Sciatic nerve (tissue), 2 donors: ENCODE results near the gene MZT2B. TPM values are rescaled to one million over a fixed set of nuclear protein-coding genes. Genes with fewer than 3 reads are reported as not detected.
"Not testable (repeated sequence)": the region's sequence is repeated elsewhere in the genome, so short reads cannot be mapped to it uniquely, and the experiment has no call there.

Experiments used
- ATAC-seq: fragments of 200-7000 bp; cut with Tn5 transposase; one replicate; pipeline ENCODE4 v1.9.1; 2020; ENCODE audit warnings: mild to moderate bottlenecking, moderate library complexity
- DNase-seq: peaks from one replicate; pipeline ENCODE4 v3.0.0-alpha.2; 2020; ENCODE audit warnings: low spot score
- intact Hi-C: fragments of 100-400 bp; cut with DNase I; formaldehyde crosslinking; loops from one replicate; pipeline ENCODE4 v1.14.2; 2022
- total RNA-seq: library from RNA; stranded (reverse); fragmentation: NEBNext Ultra II Directional; extraction: Animal tissue kit (Norgen Biotek cat#: 25700); gene quantifications from one replicate; pipeline ENCODE4 v1.2.1, GENCODE V29; 2021
- donor health status: DM: no; HTN: no; CAD: no.
- donor health status: DM: no; HTN: no; CAD: no.

The MZT2B gene
- total RNA-seq, 1 donor from 2014 or later: 168 TPM

- intact Hi-C loops, ATAC-seq, DNase-seq: not testable (repeated sequence)
Measured at GRCh38 chr2:130191319-130191718, 9.3 kb downstream of the MZT2B start.

GRCh38 chr2:130192451-130192850 is 10.4 kb downstream of the MZT2B start:
- intact Hi-C loops, DNase-seq, ATAC-seq: not testable (repeated sequence)

- ATAC-seq, DNase-seq, intact Hi-C loops: not testable (repeated sequence)
Measured at GRCh38 chr2:130193824-130194223, 11.8 kb downstream of the MZT2B start.

GRCh38 chr2:130195089-130195635 is 13.1 kb downstream of the MZT2B start:
- intact Hi-C loops, ATAC-seq, DNase-seq: not testable (repeated sequence)

GRCh38 chr2:130196052-130196451 is 14.0 kb downstream of the MZT2B start:
- intact Hi-C loops, DNase-seq, ATAC-seq: not testable (repeated sequence)

- no peak for DNase-seq
- intact Hi-C loops: no loop called here
- no peak for ATAC-seq
Measured at GRCh38 chr2:130198343-130198742, 16.3 kb downstream of the MZT2B start, which contains the start of gene TUBA3E. TSS of gene TUBA3E (minus strand) at chr2:130198439. CDS start at chr2:130198360, 79 bp downstream.

- intact Hi-C loops, DNase-seq, ATAC-seq: not testable (repeated sequence)
Measured at GRCh38 chr2:130202518-130202917, 20.5 kb downstream of the MZT2B start.

- DNase-seq, ATAC-seq, intact Hi-C loops: not testable (repeated sequence)
Measured at GRCh38 chr2:130203150-130203549, 21.1 kb downstream of the MZT2B start.

- ATAC-seq, intact Hi-C loops, DNase-seq: not testable (repeated sequence)
Measured at GRCh38 chr2:130207051-130207450, 25.0 kb downstream of the MZT2B start.

- DNase-seq, ATAC-seq, intact Hi-C loops: not testable (repeated sequence)
Measured at GRCh38 chr2:130219147-130219546, 37.1 kb downstream of the MZT2B start.

- DNase-seq, intact Hi-C loops, ATAC-seq: not testable (repeated sequence)
Measured at GRCh38 chr2:130220505-130220904, 38.4 kb downstream of the MZT2B start.

GRCh38 chr2:130222523-130222922 is 40.5 kb downstream of the MZT2B start:
- intact Hi-C loops, DNase-seq: not testable (repeated sequence)

GRCh38 chr2:130228005-130228404 is 45.9 kb downstream of the MZT2B start:
- ATAC-seq, intact Hi-C loops, DNase-seq: not testable (repeated sequence)

More at GRCh38 chr2:130222523-130222922, 40.5 kb downstream of the MZT2B start:
- ATAC-seq: not testable (repeated sequence)

GRCh38 chr2:130228467-130229160 is 46.6 kb downstream of the MZT2B start:
- ATAC-seq, intact Hi-C loops, DNase-seq: not testable (repeated sequence)

- intact Hi-C loops, DNase-seq: not testable (repeated sequence)
- peak; percentile 80 for ATAC-seq
Measured at GRCh38 chr2:130229161-130229510, 47.1 kb downstream of the MZT2B start.

GRCh38 chr2:130230376-130230775 is 48.3 kb downstream of the MZT2B start:
- DNase-seq, intact Hi-C loops, ATAC-seq: not testable (repeated sequence)

GRCh38 chr2:130230907-130231306 is 48.8 kb downstream of the MZT2B start:
- ATAC-seq, intact Hi-C loops, DNase-seq: not testable (repeated sequence)

GRCh38 chr2:130231656-130232055 is 49.6 kb downstream of the MZT2B start:
- ATAC-seq (no peak), DNase-seq (no peak)
- intact Hi-C loops: no loop called here

- intact Hi-C loops, ATAC-seq, DNase-seq: not testable (repeated sequence)
Measured at GRCh38 chr2:130233066-130233465, 51.0 kb downstream of the MZT2B start.

GRCh38 chr2:130239581-130239980 is 57.5 kb downstream of the MZT2B start:
- DNase-seq, intact Hi-C loops, ATAC-seq: not testable (repeated sequence)
